HepG2 (cell line): ENCODE data around the gene SERPINB13. TPM values are rescaled to one million over a fixed set of nuclear protein-coding genes. Genes with fewer than 3 reads are reported as not detected.

Experiments used
- ATAC-seq: fragments of 200-7000 bp; cut with Tn5 transposase; 3 replicates; pipeline ENCODE4 v1.9.1; 2020; ENCODE audit warnings: mild to moderate bottlenecking, moderate library complexity
- BruUV-seq: library from RNA; stranded (reverse); fragments of 400-500 nt; replicated peaks from 2 replicates; lab custom pipeline; 2021; lab: Mats Ljungman, UMichigan
- CTCF ChIA-PET: fragments of 300-600 bp; formaldehyde crosslinking; extraction: SDS; loops from one replicate; lab custom pipeline; 2021; ENCODE audit warnings: low total read pairs, inconsistent platforms, low intra/inter-chr PET ratio; lab: Yijun Ruan, JAX
- POLR2A ChIA-PET: fragments of 350-600 bp; sonication (Branson Sonifier 250); formaldehyde crosslinking; loops from one replicate; lab custom pipeline; 2020; ENCODE audit warnings: antibody characterized with exemption, inconsistent platforms; lab: Yijun Ruan, JAX
- DNase-seq: peaks from one replicate; pipeline ENCODE4 v3.0.0-alpha.2; 2015; ENCODE audit warnings: low spot score
- FAIRE-seq: peaks from 3 replicates; lab custom pipeline; 2011; peaks lifted over from hg19 to GRCh38; lab: Jason Lieb, UNC
- H2AFZ ChIP-seq: one replicate; pipeline ENCODE4 v1.6.1; 2011; ENCODE audit warnings: low read length, inconsistent platforms
- H3K27ac ChIP-seq: fragments of 300-600 bp; 3 replicates; pipeline ENCODE4 v1.8.0; 2011; ENCODE audit warnings: mixed run types, mild to moderate bottlenecking, mixed read lengths, low read length, inconsistent platforms; ENCODE audit not compliant: insufficient read depth; ENCODE audit errors: extremely low read length
- H3K27me3 ChIP-seq, 2 experiments: fragments of 200-600 bp in 1 of 2; 2 replicates in 1 of 2; 3 replicates in 1 of 2; pipeline versions ENCODE4 v1.6.0 to v1.8.0; 2011; ENCODE audit warnings: low read length in 2 of 2, mild to moderate bottlenecking in 2 of 2, moderate library complexity in 2 of 2, inconsistent platforms in 1 of 2; ENCODE audit not compliant: insufficient read depth in 2 of 2, control insufficient read depth in 1 of 2
- H3K36me3 ChIP-seq, 2 experiments: fragments of 200-600 bp in 1 of 2; replicated peaks in 1 of 2; 2 replicates in 1 of 2; 3 replicates in 1 of 2; pipeline versions ENCODE4 v1.5.1 to v1.8.0; 2011; ENCODE audit warnings: low read length in 2 of 2, inconsistent platforms in 1 of 2; ENCODE audit not compliant: insufficient read depth in 2 of 2, control insufficient read depth in 1 of 2
- H3K4me1 ChIP-seq: 2 replicates; pipeline ENCODE4 v1.5.1; 2012; ENCODE audit warnings: low read length, inconsistent platforms; ENCODE audit not compliant: insufficient read depth
- H3K4me2 ChIP-seq: 2 replicates; pipeline ENCODE4 v1.6.0; 2011; ENCODE audit warnings: low read depth, low read length, inconsistent platforms
- H3K4me3 ChIP-seq, 3 experiments: fragments of 200-600 bp in 1 of 3; sonication (generic), shearing (Covaris generic) in 1 of 3; replicated peaks in 1 of 3; 2 replicates each; pipeline ENCODE4 v1.5.1; 2011 to 2016; ENCODE audit warnings: low read length in 3 of 3, inconsistent platforms in 2 of 3, low read depth in 2 of 3, mild to moderate bottlenecking in 2 of 3, control low read depth in 1 of 3, mixed read lengths in 1 of 3; ENCODE audit not compliant: insufficient read depth in 1 of 3
- H3K79me2 ChIP-seq: one replicate; pipeline ENCODE4 v1.6.1; 2011; ENCODE audit warnings: low read length, inconsistent platforms; ENCODE audit not compliant: insufficient read depth
- H3K9ac ChIP-seq: 2 replicates; pipeline ENCODE4 v1.6.0; 2011; ENCODE audit warnings: mild to moderate bottlenecking, low read depth, low read length, inconsistent platforms; ENCODE audit not compliant: insufficient read depth
- H3K9me3 ChIP-seq: 2 replicates; pipeline ENCODE4 v1.5.1; 2012; ENCODE audit warnings: mild to moderate bottlenecking, low read length
- H4K20me1 ChIP-seq: 2 replicates; pipeline ENCODE4 v1.6.0; 2011; ENCODE audit warnings: inconsistent platforms, mild to moderate bottlenecking, low read length, moderate library complexity; ENCODE audit not compliant: insufficient read depth
- CHCHD3 ChIP-seq: sonication (generic); formaldehyde crosslinking; IDR thresholded peaks from 2 replicates; pipeline ENCODE4 v1.8.0; 2022; ENCODE audit warnings: mild to moderate bottlenecking, missing genetic modification reagents, moderate library complexity
- CREBL2 ChIP-seq: sonication (generic); formaldehyde crosslinking; IDR thresholded peaks from 2 replicates; pipeline ENCODE4 v1.8.1; 2023; ENCODE audit warnings: missing genetic modification reagents, mild to moderate bottlenecking, borderline replicate concordance
- E2F2 ChIP-seq: sonication (generic); formaldehyde crosslinking; IDR thresholded peaks from 2 replicates; pipeline ENCODE4 v1.4.0; 2020; ENCODE audit warnings: missing genetic modification reagents, borderline replicate concordance
- ELF1 ChIP-seq: sonication (generic); formaldehyde crosslinking; IDR thresholded peaks from 2 replicates; pipeline ENCODE4 v1.4.0; 2020; ENCODE audit warnings: missing genetic modification reagents
- NFE2 ChIP-seq: sonication (generic); formaldehyde crosslinking; IDR thresholded peaks from 2 replicates; pipeline ENCODE4 v1.4.0; 2020; ENCODE audit warnings: missing genetic modification reagents
- NR2F1 ChIP-seq, 2 experiments: fragments of 450-650 bp in 1 of 2; formaldehyde crosslinking in 1 of 2; IDR thresholded peaks; 2 replicates each; pipeline versions ENCODE4 v1.5.0 to v1.6.1; 2016 to 2020; ENCODE audit warnings: mild to moderate bottlenecking in 1 of 2, missing compliant biosample characterization in 1 of 2, missing genetic modification reagents in 1 of 2, moderate library complexity in 1 of 2
- SMAD3 ChIP-seq: sonication (generic); formaldehyde crosslinking; IDR thresholded peaks from 2 replicates; pipeline ENCODE4 v1.4.0; 2020; ENCODE audit warnings: missing genetic modification reagents
- TFAP4 ChIP-seq: sonication (generic); IDR thresholded peaks from 2 replicates; pipeline ENCODE4 v1.6.1; 2016; ENCODE audit warnings: low read depth, borderline replicate concordance
- TMF1 ChIP-seq: sonication (generic); formaldehyde crosslinking; IDR thresholded peaks from 2 replicates; pipeline ENCODE4 v1.8.1; 2022; ENCODE audit warnings: low read depth, missing genetic modification reagents
- ZNF33B ChIP-seq: sonication (generic); formaldehyde crosslinking; IDR thresholded peaks from 2 replicates; pipeline ENCODE4 v1.5.1; 2020; ENCODE audit warnings: mild to moderate bottlenecking, missing genetic modification reagents
- ZNF383 ChIP-seq: sonication (generic); formaldehyde crosslinking; IDR thresholded peaks from 2 replicates; pipeline ENCODE4 v1.4.0; 2020; ENCODE audit warnings: missing genetic modification reagents, mild to moderate bottlenecking, borderline replicate concordance
- ZNF430 ChIP-seq: sonication (generic); formaldehyde crosslinking; IDR thresholded peaks from 2 replicates; pipeline ENCODE4 v1.9.0; 2021; ENCODE audit warnings: mild to moderate bottlenecking, missing genetic modification reagents
- ZNF614 ChIP-seq: IDR thresholded peaks from 2 replicates; pipeline ENCODE4 v1.6.1; 2018; ENCODE audit warnings: missing biosample characterization, missing genetic modification reagents, inconsistent platforms, borderline replicate concordance
- ZNF839 ChIP-seq: sonication (generic); formaldehyde crosslinking; IDR thresholded peaks from 2 replicates; pipeline ENCODE4 v1.4.0; 2020; ENCODE audit warnings: missing genetic modification reagents, mild to moderate bottlenecking, borderline replicate concordance
- ZSCAN9 ChIP-seq: IDR thresholded peaks from 2 replicates; pipeline ENCODE4 v1.6.1; 2016; ENCODE audit warnings: borderline replicate concordance
- WGBS: methylation state at CpG from one replicate; pipeline ENCODE4 v1.1.6; 2017; ENCODE audit warnings: low lambda C conversion rate; 5-methylcytosine and 5-hydroxymethylcytosine counted together
- in situ Hi-C: cut with HindIII; loops from 2 replicates; pipeline ENCODE4 v1.10.0; 2017; ENCODE audit warnings: low pct_unique_long_range_greater_than_20kb; ENCODE audit not compliant: extremely low pct_ligation_motif_present
- intact Hi-C: fragments of 100-400 bp; cut with micrococcal nuclease; formaldehyde crosslinking; loops from one replicate; pipeline ENCODE4 v1.10.0; 2022; ENCODE audit not compliant: unreplicated experiment
- polyA plus RNA-seq, 8 experiments: library from polyadenylated mRNA; depleted of rRNA in 3 of 8; stranded (reverse) in 7 of 8; unstranded in 1 of 8; fragments of >200 nt; fragmentation: Illumina TruSeq in 4 of 8; extraction: Trizol in 4 of 8; gene quantifications; 2 replicates each; pipeline versions ENCODE4 v1.2.1 to v1.2.3, GENCODE V29; 2011 to 2016; ENCODE audit warnings: low read depth in 4 of 8, missing spikeins in 1 of 8, mixed read lengths in 1 of 8; ENCODE audit not compliant: insufficient read depth in 1 of 8
- total RNA-seq, 5 experiments: library from RNA; depleted of rRNA; stranded (reverse); fragments of >200 nt; fragmentation: Illumina TruSeq; extraction: Trizol; gene quantifications; 2 replicates each; pipeline ENCODE4 v1.2.3, GENCODE V29; 2016; ENCODE audit warnings: low read depth in 1 of 5

Gene SERPINB13
- total and polyA plus RNA-seq, 2 of the 13 experiments (the other 11 are each of a cell fraction or from before 2014, with no cell fraction given) = not detected

- BruUV-seq = no TSS peak
- POLR2A ChIA-PET = no interaction called here
- H3K27ac ChIP-seq = no peak overlapping the region
- H3K36me3 ChIP-seq = no peaks in the 10 kb centered on the region
- 30% methylated on average over 4 of the region's 4 CpGs for WGBS
- no peak overlapping the region for H3K9ac ChIP-seq
- DNase-seq (no peak), ATAC-seq (no peak), FAIRE-seq (no peak)
- no peaks in the 10 kb centered on the region for H3K79me2 ChIP-seq
- in situ Hi-C loops (no loop called here), intact Hi-C loops (loop anchor here (5.0 kb wide), 1 partner anchor 171 kb away; no protein-coding TSS in a partner anchor)
- TF ChIP-seq NR2F1 (CRISPR knock-in tag; IDR thresholded peaks at IDR 0.05) (no peak), ZNF839 (CRISPR knock-in tag) (no peak), E2F2 (no peak), ZNF614 (no peak), ZNF33B (CRISPR knock-in tag) (no peak), NFE2 (CRISPR knock-in tag) (no peak), TFAP4 (no peak), CHCHD3 (no peak), TMF1 (CRISPR knock-in tag) (no peak), ZNF383 (CRISPR knock-in tag) (no peak), ZNF430 (CRISPR knock-in tag) (no peak), ELF1 (CRISPR knock-in tag) (no peak), CREBL2 (CRISPR knock-in tag) (no peak), SMAD3 (no peak), ZSCAN9 (CRISPR knock-in tag) (no peak)
- no peak overlapping the region for H3K4me3 ChIP-seq
- H4K20me1 ChIP-seq = no peaks in the 10 kb centered on the region
- CTCF ChIA-PET = no interaction called here
- H2AFZ ChIP-seq = no peak overlapping the region
- no peaks in the 10 kb centered on the region for H3K9me3 ChIP-seq
- H3K27me3 ChIP-seq = 0 out of 5 replicates have a peak, but pooled peaks cover 0 to 3% of the 10 kb centered on the region in 2 experiments
- H3K4me1 ChIP-seq = no peaks in the 10 kb centered on the region
- no peak overlapping the region for H3K4me2 ChIP-seq
Observed at GRCh38 chr18:63585988-63586387, 1.2 kb upstream of the SERPINB13 start.
